Measurements from ENCODE around the gene RNASE7.

RNASE7 gene

DNA sequence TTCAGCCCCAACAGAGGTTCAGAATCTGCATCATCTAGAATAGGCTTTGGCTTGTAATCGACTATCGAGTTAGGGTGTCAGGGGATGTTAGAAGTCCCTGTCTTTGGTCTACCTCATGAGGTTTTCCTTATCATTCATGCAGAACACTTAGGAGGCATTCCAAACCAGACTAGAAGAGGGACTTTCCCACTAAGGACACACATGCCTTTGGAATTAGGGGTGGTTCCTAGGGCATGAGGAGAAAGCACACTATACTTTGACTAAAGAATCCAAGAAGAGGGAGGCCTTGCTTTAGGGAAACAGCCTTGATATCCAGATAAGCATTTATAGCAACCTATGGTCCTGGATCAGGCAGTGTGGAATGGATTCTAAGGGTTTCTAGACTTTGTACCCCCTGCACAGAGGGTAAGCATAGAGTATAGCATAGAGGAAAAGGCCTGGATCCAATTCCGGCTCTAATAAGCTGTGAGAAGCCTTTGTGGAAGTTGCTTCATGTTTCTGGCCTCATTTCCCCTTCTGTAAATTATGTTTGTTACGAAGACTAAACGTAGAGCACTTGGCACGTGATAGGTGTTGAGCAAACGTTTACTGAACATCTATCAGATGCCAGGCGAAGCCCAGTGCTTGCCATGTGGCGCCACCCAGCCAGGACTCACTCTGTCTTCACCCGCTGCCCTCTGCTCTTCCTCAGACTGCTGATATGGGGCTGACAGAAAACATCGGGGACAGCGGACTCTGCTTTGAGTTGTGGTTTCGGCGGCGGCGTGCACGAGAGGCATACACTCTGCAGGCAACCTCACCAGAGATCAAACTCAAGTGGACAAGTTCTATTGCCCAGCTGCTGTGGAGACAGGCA, 43.1 kb downstream of the RNASE7 start:
- TF ChIP-seq, protein P1, sequence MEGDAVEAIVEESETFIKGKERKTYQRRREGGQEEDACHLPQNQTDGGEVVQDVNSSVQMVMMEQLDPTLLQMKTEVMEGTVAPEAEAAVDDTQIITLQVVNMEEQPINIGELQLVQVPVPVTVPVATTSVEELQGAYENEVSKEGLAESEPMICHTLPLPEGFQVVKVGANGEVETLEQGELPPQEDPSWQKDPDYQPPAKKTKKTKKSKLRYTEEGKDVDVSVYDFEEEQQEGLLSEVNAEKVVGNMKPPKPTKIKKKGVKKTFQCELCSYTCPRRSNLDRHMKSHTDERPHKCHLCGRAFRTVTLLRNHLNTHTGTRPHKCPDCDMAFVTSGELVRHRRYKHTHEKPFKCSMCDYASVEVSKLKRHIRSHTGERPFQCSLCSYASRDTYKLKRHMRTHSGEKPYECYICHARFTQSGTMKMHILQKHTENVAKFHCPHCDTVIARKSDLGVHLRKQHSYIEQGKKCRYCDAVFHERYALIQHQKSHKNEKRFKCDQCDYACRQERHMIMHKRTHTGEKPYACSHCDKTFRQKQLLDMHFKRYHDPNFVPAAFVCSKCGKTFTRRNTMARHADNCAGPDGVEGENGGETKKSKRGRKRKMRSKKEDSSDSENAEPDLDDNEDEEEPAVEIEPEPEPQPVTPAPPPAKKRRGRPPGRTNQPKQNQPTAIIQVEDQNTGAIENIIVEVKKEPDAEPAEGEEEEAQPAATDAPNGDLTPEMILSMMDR (IDR thresholded peaks at IDR 0.05; ENCODE audit: extremely low read depth, insufficient read depth, missing control alignments) = no peak
- in situ Hi-C loops (cut with MboI; ENCODE audit: low pct_unique_long_range_greater_than_20kb, low sequenced_read_pairs, unreplicated experiment) = no loop called here
- DNase-seq (ENCODE audit: low spot score) = no peak

DNA sequence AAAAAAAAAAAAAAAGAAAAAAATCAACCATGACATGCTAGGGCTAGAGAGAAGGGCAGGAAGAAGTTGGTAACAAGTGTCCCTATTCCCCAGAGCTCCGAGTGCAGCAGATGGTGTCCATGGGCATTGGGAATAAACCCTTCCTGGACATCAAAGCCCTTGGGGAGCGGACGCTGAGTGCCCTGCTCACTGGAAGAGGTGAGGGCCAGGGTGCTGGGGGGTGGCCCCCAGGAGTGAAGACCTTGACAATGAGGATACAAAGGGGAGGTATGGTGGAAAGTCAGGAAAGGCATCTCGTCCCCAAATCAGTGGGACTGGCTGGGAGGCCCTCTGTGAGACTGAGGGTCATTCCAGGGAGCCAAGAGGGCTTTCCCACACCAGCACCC, 44.7 kb downstream of the RNASE7 start:
- in situ Hi-C loops (cut with MboI; ENCODE audit: low pct_unique_long_range_greater_than_20kb, low sequenced_read_pairs, unreplicated experiment) = no loop called here
- TF ChIP-seq, protein P1 (IDR thresholded peaks at IDR 0.05; ENCODE audit: extremely low read depth, insufficient read depth, missing control alignments) = no peak
- no peak for DNase-seq (ENCODE audit: low spot score)

DNA sequence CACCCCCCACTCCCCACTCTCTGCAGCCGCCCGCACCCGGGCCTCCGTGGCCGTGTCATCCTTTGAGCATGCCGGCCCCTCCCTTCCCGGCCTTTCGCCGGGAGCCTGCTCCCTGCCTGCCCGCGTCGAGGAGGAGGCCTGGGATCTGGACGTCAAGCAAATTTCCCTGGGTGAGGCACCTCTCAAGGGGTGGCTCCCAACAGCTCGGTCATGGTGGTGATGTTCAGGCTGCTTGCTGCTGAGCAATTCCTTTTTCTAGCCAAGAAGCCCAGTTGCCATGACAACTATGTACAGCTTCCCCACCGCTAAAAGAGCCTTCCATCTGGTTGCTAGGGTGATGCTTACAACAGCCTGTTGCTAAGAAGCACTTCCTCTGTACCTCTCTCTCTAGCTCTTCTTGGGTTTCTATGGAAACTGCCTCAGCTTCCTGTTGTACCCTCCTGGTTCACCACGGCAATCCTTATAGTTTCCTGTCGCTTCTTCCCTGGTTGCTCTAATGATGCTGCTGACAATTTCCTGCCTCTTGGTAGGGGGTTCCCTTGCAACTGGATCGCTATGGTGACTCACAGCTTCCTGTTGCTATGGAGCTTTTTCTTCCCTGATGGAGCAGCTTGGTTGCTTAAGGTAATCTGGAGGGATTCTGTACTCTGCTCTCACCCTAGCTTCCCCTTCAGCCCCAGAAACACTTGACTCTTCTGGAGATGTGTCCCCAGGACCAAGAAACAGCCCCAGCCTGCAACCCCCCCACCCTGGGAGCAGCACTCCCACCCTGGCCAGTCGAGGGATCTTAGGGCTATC, 45.3 kb downstream of the RNASE7 start:
- in situ Hi-C loops (cut with MboI; ENCODE audit: low pct_unique_long_range_greater_than_20kb, low sequenced_read_pairs, unreplicated experiment) = no loop called here
- DNase-seq (ENCODE audit: low spot score) = no peak
- TF ChIP-seq, protein P1 (IDR thresholded peaks at IDR 0.05; ENCODE audit: extremely low read depth, insufficient read depth, missing control alignments) = no peak

DNA sequence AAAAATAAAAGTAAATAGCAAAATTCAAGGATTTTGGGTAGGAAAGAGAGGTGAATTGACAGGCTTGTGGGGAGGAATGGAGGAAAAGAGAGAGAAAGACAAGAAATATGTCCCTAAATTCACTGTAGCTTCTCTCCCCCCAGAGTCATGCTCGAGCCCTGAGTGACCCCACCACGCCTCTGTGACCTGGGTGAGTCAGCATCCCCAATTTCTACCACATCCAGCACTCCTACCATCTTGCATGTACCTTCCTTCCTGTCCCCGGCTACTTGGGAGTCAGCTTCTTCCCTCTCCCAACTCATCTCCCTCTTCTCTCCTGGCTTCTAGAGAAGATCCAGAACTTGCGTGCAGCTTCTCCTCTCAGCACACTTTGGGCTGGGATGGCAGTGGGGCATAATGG, 46.5 kb downstream of the RNASE7 start:
- DNase-seq (ENCODE audit: low spot score) = no peak
- TF ChIP-seq, protein P1 (IDR thresholded peaks at IDR 0.05; ENCODE audit: extremely low read depth, insufficient read depth, missing control alignments) = no peak
- in situ Hi-C loops (cut with MboI; ENCODE audit: low pct_unique_long_range_greater_than_20kb, low sequenced_read_pairs, unreplicated experiment) = no loop called here

DNA sequence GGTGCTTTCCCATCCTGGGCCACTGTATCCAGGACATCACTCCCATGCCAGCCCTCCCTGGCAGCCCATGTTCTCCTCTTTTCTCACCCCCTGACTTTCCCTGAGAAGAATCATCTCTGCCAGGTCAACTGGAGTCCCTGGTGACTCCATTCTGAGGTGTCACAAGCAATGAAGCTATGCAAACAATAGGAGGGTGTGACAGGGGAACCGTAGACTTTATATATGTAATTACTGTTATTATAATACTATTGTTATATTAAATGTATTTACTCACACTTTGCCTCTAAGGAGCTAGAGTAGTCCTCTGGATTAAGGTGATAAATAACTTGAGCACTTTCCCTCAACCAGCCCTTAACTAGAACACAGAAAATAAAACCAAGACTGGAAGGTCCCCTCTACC, 47.1 kb downstream of the RNASE7 start:
- in situ Hi-C loops (cut with MboI; ENCODE audit: low pct_unique_long_range_greater_than_20kb, low sequenced_read_pairs, unreplicated experiment) = no loop called here
- TF ChIP-seq, protein P1 (IDR thresholded peaks at IDR 0.05; ENCODE audit: extremely low read depth, insufficient read depth, missing control alignments) = no peak
- no peak for DNase-seq (ENCODE audit: low spot score)

DNA sequence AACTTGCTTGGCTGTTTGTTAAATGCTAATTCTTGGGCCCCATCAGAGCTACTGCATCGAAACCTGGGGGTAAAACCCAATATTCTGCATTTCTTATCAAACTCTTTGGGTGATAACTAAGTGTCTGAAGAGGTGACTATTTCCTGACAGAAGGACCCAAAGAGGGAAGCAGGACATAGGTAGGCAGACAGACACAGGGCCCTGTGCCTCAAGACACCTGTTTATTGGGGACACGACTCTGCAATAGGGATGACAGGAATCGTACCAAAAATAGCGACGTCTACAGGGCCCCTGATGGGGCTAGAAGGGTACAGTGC, 47.7 kb downstream of the RNASE7 start:
- TF ChIP-seq, protein P1 (IDR thresholded peaks at IDR 0.05; ENCODE audit: extremely low read depth, insufficient read depth, missing control alignments) = no peak
- in situ Hi-C loops (cut with MboI; ENCODE audit: low pct_unique_long_range_greater_than_20kb, low sequenced_read_pairs, unreplicated experiment) = no loop called here
- DNase-seq (ENCODE audit: low spot score) = no peak
